Measurements from ENCODE around the gene RNU2-63P. TPM values are rescaled to one million over a fixed set of nuclear protein-coding genes. Genes with fewer than 3 reads are reported as not detected.
"Not testable (repeated sequence)": the region's sequence is repeated elsewhere in the genome, so short reads cannot be mapped to it uniquely, and the experiment has no call there.

RNU2-63P gene
- 10 to 100 TPM in 1 of 2 donors, 1 to 10 TPM in 1; 5.0 to 15.7 TPM for total RNA-seq
- long read RNA-seq, result 0 reads

DNA sequence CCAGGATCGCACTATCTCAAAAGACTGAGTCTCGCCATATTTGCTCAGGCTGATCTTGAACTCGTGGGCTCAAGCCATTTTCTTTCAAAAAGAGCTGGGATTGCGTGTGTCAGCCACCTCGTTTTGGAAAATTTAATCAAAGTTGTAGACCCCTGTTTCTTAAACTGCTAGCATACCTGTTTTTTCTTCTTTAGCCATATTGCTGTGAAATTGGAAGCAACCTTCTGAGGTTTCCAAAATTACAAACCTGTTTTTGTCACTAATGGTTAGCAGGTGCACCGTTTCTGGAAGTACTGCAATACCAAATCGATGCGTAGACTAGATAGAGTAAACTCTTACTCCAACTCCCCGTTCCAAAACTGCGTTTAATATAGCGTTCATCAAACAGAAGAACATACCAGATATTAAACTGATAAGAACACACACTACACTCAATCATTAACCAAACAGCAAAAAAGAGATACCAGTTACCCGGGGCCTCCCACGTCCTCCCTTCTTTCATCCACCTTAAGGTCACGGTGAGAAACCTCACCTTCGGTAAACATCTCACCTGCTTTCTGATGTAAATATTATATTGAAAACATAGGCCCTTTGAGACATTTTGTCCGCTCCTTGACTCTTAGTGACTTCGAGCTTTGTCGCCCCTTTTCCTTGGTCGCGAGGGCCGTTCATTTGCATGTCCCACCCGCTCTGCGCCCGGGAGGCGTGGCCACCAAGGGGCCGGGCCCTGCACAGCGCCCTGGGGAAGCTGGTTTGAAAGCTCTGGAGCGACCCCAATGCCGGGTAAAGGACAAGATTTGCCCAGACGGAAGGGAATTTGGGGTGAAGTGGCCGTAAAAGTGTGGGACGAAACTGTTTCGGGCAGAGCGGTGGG lies at the start of gene RNU2-63P:
TSS of gene RNU2-63P (minus strand) at position 462 of the 874 bp plus-strand sequence.
- ATAC-seq (peak; percentile 91), DNase-seq (peak; percentile 67 to 86)
- intact Hi-C loops (cut with DNase I, micrococcal nuclease), result no loop called here

DNA sequence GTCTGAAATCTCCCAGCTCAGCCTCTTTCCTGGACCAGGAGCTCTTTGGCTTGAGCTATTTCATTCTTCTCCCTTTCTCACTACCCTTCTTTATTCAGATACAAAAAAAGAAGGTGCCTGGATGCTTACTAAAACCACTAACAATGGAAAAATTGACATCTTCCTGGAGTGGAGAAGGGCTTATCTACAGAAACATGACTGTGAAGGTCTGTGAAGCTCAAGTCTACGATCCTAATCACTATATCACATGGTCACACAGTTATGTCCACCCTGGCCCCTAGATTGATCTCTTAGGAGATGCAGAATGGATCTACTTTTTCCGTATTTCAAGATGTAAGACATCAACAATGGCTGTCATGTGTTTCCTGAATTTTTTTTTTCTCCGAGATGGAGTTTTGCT lies 44.9 kb upstream of the RNU2-63P start:
- intact Hi-C loops (cut with DNase I, micrococcal nuclease), result loop anchor here in 1 of 2 donors (10.0 kb wide), 1 partner anchor 104 kb away; no protein-coding TSS in a partner anchor
- DNase-seq (no peak), ATAC-seq (no peak)

DNA sequence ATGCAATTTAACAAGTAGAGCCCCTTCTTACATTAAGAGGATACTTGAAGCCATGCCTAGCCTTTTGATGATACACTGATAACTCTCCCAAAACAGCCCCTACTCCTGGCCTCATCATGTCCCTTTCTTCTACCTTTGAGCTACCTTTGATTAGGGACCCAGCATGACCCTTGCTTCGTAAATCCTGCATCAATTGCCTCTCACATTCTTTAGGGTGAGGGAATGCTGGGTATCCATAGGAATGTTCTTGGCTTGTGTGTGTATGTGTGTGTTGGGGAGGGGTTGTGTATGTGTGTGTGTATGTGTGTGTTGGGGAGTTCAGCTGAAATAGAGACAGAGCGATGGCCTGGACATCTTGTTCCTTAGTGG lies 44.5 kb upstream of the RNU2-63P start:
- DNase-seq (no peak), ATAC-seq (no peak)
- intact Hi-C loops (cut with DNase I, micrococcal nuclease), result loop anchor here in 1 of 2 donors (10.0 kb wide), 1 partner anchor 104 kb away; no protein-coding TSS in a partner anchor

DNA sequence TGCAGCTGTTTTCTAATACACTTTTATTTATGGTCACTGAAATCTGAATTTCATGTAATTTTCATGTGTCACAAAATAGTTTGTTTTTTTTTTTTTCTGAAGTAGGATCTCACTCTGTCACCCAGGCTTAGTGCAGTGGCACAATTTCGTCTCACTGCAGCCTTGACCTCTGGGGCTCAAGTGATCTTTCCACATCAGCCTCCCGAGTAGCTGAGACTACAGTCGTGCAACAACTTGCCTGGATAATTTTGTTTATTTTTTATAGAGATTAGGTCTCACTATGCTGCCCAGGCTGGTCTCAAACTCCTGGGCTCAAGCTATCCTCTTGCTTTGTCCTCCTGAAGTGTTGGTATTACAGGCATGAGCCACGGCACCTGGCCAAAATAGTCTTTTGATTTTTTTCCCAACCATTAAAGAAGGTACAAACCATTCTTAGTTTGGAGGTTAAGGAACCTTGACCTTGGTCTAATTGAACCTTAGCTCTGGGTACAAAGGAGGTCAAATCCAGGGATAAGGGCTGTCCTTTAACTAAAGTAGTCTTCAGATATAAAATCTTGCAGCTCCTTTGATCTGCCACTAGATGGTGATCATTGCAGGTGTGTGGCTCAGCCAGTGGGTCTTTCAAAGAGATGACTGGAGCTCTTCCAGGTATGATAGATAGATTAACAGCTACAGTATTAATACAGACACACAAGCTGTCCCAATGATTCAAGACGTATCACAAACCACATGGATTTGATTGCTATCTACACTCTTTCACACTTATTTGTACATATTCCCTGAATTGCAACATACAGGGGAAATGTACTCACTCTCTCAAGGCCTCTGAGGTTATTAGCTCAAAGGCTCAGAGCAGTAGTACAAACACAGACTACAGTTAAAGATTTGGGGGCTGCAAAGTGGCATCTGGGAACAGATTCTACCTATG lies 43.9 kb upstream of the RNU2-63P start:
- intact Hi-C loops (cut with DNase I, micrococcal nuclease), result loop anchor here in 1 of 2 donors (10.0 kb wide), 1 partner anchor 105 kb away; no protein-coding TSS in a partner anchor
- DNase-seq (no peak), ATAC-seq (peak; percentile 31)

DNA sequence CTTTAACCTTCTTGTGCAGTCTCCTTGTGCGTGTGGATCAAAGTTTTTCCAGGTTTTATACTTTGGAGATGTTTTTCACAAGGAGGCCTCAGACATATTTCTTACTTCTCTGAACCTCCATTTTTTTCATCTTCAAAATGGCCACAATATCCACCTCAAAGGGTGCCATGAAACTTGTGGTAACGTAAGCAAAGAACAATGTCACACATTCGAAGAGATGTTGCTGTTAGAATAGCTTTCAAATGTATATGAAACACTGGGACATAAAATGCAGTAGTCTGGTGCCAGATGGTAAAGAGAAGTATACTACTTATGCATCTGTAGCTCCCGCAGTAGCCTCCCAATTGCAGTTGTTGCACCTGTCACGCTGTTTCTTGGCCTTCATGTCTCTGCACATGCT lies 41.8 kb upstream of the RNU2-63P start:
- no peak for ATAC-seq
- intact Hi-C loops (cut with DNase I, micrococcal nuclease), result no loop called here
- DNase-seq, result no peak

DNA sequence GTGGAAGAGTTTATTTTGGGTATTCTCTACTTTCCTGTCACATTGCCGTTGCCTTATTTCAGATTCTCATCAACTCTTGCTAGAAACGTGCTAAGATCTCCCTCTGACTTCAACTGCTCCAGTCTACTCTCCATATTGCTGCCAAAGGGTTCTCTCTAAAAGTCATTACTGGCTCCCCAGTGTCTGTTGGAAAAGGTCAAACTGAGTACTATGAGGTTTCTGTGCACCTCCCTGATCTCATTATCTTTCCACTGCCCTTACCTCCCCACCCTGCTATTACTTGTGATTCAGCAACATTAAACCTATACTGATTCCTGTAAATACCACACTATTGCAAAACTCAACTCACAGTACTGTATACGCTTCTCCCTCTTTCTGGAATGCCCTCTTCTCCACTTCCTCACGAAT lies 41.1 kb upstream of the RNU2-63P start:
- DNase-seq (no peak), ATAC-seq (peak; percentile 17)
- intact Hi-C loops (cut with DNase I, micrococcal nuclease), result no loop called here

DNA sequence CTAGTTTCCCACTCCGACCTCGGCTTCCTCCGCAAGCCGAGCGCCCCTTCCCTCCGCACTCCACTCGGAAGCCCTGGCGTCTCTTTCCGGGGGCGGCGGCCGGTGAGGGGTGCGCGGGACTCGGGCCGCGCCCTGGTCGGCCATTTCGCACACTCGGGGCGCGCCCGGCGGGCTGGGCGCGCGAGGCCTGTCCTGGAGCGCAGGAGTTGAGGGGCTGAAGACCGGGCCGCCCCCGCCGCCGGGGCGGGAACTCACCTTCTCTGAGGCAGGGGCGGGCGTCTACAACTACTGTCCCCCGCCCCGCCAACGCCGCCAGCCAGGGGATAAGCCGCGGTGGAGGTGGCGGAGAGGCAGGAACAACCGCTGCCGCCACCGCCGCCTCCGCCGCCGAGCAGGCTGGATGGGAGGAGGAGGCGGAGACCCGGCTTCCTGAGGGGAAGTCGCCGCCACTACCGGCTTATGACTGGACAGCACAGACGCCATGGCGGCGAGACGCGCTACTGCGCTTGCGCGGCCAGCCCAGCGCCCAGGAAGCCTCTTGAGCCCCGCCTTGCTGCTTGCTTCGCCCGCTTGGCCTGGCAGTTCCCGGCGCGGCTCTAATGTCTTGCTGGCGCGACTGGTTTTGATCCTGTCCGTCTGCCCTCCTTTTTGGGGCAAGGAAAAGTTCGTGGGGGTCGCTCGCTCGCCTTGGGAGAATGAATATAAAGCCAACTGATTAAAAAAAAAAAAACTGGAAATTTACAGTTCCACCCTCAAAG lies 39.2 kb upstream of the RNU2-63P start, which contains the start of gene KRCC1:
TSS of gene KRCC1 (minus strand) at position 413 of the 758 bp plus-strand sequence. CDS start 27,220 bp downstream, outside the sequence.
- intact Hi-C loops (cut with DNase I, micrococcal nuclease), result no loop called here
- peak; percentile 84 for ATAC-seq
- DNase-seq, result peak; percentile 96

DNA sequence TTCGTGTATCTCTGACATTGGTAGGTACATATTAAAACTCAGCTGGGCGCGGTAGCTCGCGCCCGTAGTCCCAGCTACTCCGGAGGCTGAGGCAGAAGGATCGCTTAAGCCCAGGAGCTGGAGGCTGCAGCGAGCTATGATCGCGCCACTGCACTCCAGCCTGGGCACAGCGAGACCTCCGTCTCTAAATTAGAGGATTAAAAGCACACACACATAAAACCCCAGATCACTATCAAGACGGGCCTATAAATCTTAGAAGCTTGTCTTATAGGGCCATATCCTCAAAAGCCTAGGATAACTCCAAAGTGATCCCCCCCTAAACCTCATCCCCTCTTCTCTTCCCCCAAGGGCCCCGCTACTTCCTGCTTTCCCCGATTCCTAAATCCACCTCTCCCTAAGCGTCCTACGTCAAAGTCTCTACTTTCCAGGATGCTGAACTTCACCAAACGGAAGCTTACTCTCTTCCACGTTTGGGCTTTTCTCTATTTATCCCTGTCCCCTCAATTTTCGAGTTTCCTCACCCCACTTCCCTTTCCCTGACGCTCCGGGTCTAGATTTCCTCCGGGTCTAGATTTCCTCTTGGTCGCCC lies 38.5 kb upstream of the RNU2-63P start:
- intact Hi-C loops (cut with DNase I, micrococcal nuclease), result no loop called here

DNA sequence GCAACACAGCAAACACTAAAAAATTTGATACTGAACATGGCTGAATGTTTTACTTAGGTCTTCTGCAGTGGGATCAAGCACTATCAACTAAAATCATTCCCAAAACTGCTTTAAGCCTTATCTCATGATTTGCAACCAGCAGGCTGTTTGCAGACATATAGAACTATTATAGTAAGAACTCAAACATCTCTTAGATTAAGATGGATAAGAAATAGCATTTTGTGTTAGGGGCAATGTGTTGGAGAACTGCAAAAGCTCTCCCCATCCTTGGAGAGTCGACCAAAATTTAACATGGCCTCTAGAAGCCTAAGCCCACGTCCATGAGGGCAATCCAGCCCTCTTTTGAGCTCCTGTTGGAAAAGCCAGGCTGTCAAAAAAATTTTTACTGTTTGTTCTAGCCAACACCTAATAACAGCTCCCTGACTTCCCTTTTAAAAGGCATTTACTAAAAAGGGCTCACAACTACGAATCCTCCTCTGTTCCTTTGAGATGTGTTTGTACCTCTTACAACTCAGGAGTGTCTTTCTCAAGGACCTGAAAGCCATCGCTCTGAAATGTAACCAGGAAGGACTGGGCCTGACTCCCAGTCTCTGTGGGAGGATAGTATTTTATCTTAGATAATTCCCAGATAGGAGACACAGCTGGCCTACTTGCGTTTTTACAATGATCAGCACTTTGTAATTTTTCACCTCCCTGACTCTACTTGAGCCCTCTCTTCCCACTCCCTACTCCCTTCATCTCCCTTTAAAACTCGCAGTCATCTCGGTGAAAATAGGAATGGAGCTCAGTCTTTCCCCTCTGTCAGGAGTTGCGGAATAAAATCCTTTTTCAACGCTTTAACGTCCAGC lies 37.8 kb upstream of the RNU2-63P start:
- no peak for DNase-seq
- no peak for ATAC-seq
- intact Hi-C loops (cut with DNase I, micrococcal nuclease), result no loop called here

More for the DNA sequence above, 38.5 kb upstream of the RNU2-63P start:
- ATAC-seq (peak; percentile 6), DNase-seq (peak in 1 of 2 donors; percentile 31)

DNA sequence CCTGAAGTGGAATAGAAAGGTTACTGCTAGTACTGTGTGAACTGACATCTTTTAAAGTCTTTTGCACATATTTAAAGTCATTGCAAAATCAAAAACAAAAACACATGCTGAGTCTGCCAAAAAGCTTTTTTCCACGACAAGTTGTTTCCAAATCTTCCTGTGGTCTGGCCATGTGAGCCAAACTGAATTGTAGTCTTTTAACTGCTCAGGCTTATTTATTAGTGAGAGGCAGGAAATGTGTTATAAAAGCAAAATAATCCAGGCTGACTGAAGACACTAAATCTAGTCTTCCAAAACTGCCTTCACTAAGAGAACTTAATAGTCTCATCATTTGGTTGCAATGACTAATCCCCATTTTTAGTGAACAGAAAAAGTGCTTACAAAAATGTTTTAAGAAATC lies 36.9 kb upstream of the RNU2-63P start:
- intact Hi-C loops (cut with DNase I, micrococcal nuclease), result no loop called here
- no peak for ATAC-seq
- DNase-seq, result no peak

DNA sequence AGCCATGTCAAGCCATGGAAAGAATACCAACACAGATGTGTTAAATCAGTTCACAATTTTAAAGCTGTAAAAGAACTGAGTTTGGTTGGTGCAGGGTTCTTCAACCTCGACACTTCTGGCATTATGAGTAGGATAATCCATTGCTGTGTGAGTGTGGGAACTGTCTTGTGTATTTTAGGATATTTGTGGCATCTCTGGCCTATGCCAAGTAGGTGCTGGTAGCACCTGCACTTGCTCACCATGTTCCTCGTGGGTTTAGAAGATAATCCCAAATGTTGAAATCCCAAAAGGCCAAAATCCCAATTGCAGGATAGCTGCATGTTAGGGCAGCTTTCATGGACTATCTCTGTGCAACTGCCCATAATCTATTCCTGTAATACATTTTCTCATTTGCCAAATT lies 35.4 kb upstream of the RNU2-63P start:
- DNase-seq (no peak), ATAC-seq (no peak)
- intact Hi-C loops (cut with DNase I, micrococcal nuclease), result no loop called here

DNA sequence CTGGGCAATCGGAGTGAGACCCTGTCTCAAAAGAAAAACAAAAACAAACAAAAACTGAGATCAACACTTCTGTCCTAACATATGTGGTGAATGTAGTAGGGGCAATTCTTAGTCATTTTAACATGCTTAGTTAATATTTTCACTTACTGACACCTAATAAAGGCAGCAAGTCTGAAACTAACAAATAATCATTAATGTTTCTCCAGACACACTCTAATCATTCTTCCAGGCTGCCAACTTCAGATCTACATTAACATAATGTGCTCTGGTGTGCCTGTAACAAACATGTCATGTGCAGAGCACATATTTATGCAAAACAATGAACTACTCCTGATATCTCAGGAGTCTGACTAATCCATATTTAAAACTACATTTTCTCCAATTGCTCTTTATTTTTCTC lies 33.3 kb upstream of the RNU2-63P start:
- intact Hi-C loops (cut with DNase I, micrococcal nuclease), result no loop called here

DNA sequence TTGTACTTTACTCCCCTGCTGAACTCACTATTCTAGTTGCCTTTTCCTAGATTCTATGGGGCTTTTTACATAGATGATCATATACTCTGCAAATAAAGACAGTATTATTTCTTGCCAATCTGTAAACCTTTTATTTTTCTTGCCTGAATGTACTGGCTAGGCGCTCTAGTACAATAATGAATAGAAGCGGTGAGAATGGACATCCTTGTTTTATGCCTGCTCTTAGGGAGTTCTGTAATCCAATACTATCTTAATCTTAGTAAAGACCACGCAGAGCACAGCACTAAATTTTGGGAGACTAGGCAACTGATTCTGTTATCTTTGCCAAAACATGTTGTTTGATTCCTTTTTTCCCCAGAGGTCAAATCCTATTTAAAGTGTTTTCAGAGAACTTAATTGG lies 32.2 kb upstream of the RNU2-63P start:
- DNase-seq (no peak), ATAC-seq (no peak)

More for the DNA sequence above, 33.3 kb upstream of the RNU2-63P start:
- ATAC-seq (no peak), DNase-seq (no peak)

DNA sequence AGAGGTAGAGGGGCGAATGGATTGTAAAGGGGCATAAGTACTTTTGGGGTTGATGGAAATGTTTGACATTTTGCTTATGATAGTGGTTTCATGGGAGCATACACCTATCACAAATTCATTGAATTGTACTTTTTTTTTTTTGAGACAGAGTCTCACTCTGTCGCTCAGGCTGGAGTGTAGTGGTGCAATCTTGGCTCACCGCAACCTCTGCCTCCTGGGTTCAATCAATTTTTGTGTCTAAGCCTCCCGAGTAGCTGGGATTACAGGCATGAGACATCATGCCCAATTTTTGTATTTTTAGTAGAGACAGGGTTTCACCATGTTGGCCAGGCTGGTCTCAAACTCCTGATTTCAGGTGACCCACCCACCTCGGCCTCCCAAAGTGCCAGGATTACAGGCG lies 29.2 kb upstream of the RNU2-63P start:
- ATAC-seq; DNase-seq; intact Hi-C loops (cut with DNase I, micrococcal nuclease): not testable (repeated sequence)

More for the DNA sequence above, 32.2 kb upstream of the RNU2-63P start:
- intact Hi-C loops (cut with DNase I, micrococcal nuclease), result no loop called here

DNA sequence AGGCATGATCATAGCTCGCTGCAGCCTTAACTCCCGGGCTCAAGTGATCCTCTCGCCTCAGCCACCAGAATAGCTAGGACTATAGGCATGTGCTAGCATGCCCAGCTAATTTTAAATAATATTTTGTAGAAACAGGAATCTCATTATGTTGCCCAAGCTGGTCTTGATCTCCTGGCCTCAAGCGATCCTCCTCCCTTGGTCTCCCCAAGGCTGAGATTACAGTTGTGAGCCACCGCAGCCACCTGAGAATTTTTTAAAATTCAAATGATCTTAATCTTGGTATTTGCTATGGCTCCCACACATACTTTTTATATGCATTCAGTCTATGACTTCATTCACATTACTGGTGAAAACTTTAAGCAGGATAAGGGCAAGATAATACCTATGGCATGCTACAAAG lies 26.1 kb upstream of the RNU2-63P start:
- intact Hi-C loops (cut with DNase I, micrococcal nuclease), result no loop called here
- DNase-seq (no peak), ATAC-seq (no peak)

DNA sequence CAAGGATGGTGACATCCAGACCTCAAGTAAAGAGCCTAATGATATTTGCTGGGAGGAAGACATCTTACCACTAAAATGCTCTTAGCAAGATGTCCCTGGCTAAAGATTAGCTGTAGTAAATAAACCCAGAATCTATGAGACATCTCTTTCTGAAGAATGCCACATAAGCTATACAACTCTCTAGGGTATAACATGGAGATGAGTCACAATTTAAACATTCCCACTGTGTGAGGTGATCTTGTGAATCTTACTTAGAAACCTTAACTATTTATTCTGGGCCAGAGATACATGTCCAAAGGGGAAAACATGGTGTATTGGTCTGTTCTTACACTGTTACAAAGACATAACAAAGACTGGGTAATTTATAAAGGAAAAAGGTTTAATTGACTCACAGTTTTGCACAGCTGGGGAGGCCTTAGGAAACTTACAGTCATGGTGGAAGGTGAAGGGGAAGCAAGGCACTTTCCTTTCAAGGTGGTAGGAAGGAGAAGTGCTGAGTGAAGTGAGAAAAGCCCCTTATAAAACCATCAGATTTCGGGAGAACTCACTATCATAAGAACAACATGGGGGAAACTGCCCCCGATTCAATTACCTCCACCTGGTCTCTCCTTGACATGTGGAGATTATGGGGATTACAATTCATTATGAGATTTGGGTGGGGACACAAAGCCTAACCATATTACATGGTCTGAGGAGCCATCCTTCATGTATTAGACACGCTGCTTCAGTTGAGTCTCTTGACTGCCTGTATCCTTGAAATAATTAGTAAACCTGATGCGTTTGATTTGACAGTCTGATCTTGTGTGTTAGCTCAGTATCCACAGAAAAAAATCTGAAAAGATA lies 22.1 kb upstream of the RNU2-63P start:
- intact Hi-C loops (cut with DNase I, micrococcal nuclease), result no loop called here
- peak; percentile 46 for ATAC-seq
- DNase-seq, result no peak
